ENCODE measurements around the gene SPN.
"Not testable (repeated sequence)": the region's sequence is repeated elsewhere in the genome, so short reads cannot be mapped to it uniquely, and the experiment has no call there.

DNA sequence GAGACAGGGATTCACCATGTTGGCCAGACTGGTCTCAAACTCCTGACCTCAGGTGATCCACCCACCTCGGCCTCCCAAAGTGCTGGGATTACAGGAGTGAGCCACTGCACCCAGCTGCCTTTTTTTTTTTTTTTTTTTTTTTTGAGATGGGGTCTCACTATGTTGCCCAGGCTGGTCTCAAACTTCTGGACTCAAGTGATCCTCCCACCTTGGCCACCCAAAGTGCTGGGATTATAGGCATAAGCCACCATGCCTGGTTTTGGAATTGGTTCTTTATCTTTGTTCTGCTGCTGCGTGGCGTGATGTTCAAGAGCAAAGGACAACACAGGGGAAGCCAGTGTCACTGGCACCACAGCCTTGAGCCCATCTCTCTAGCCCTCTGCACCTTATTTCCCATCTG lies 32.6 kb downstream of the SPN start:
- not testable (repeated sequence) for TF ChIP-seq TAF1 (IDR thresholded peaks at IDR 0.05; ENCODE audit: low read depth, low read length); POLR2A (IDR thresholded peaks at IDR 0.05; ENCODE audit: low read depth, low read length); POU2F2 (IDR thresholded peaks at IDR 0.05; ENCODE audit: low read depth, low read length); POLR2AphosphoS5 (IDR thresholded peaks at IDR 0.05; ENCODE audit: low read depth, low read length); PAX5 (IDR thresholded peaks at IDR 0.05; ENCODE audit: insufficient read depth, low read length, severe bottlenecking)

All from GM12891 (cell line).